Omental fat pad (tissue), 4 donors: ENCODE measurements around the gene OLFML3. TPM values are rescaled to one million over a fixed set of nuclear protein-coding genes. Genes with fewer than 3 reads are reported as not detected.

ENCODE experiments used
- ATAC-seq: fragments of 150-250 bp; one replicate; pipeline ENCODE4 v1.9.1; 2016; ENCODE audit warnings: mild to moderate bottlenecking, moderate library complexity; ENCODE audit not compliant: low FRiP score
- DNase-seq: peaks from one replicate; pipeline ENCODE4 v3.0.0-alpha.2; 2019; ENCODE audit warnings: low spot score
- total RNA-seq, 4 donors: library from RNA; depleted of rRNA; stranded (reverse); fragments of >200 nt; gene quantifications; one replicate each; pipeline ENCODE4 v1.1.0, GENCODE V29; 2016
- TF ChIP-seq, protein P1 (sequence below), 3 donors: fragments of 450-650 bp; IDR thresholded peaks; one replicate each; pipeline ENCODE4 v1.5.1; 2016 to 2017; ENCODE audit warnings: antibody characterized with exemption in 3 of 3, mild to moderate bottlenecking in 3 of 3, moderate library complexity in 2 of 3

Gene OLFML3
- total RNA-seq, 4 donors from 2014 or later = 54.4 to 173 (median 90.6) TPM

DNA sequence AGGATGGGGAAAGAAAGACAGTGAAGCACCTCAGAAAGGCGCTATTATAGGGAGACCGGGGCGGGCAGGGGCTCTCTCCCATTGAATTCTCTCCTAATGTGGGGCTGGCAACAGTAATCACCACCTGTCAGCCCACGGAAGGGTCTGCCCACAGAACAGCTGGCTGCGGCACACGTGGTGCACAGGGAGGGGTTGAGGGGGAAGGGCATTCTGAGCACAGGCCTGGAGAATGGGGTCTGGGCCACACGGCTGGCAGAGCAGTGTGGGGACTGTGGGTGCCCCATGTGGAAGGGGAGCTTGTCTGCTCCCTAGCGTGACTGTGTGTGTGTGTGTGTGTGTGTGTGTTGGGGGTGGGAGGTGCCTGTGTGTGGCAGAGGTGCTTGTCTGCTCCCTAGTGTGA is 4.1 kb downstream of the OLFML3 start:
- ATAC-seq = no peak
- TF ChIP-seq, protein P1, sequence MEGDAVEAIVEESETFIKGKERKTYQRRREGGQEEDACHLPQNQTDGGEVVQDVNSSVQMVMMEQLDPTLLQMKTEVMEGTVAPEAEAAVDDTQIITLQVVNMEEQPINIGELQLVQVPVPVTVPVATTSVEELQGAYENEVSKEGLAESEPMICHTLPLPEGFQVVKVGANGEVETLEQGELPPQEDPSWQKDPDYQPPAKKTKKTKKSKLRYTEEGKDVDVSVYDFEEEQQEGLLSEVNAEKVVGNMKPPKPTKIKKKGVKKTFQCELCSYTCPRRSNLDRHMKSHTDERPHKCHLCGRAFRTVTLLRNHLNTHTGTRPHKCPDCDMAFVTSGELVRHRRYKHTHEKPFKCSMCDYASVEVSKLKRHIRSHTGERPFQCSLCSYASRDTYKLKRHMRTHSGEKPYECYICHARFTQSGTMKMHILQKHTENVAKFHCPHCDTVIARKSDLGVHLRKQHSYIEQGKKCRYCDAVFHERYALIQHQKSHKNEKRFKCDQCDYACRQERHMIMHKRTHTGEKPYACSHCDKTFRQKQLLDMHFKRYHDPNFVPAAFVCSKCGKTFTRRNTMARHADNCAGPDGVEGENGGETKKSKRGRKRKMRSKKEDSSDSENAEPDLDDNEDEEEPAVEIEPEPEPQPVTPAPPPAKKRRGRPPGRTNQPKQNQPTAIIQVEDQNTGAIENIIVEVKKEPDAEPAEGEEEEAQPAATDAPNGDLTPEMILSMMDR (IDR thresholded peaks at IDR 0.05) = no peak
- no peak for DNase-seq

DNA sequence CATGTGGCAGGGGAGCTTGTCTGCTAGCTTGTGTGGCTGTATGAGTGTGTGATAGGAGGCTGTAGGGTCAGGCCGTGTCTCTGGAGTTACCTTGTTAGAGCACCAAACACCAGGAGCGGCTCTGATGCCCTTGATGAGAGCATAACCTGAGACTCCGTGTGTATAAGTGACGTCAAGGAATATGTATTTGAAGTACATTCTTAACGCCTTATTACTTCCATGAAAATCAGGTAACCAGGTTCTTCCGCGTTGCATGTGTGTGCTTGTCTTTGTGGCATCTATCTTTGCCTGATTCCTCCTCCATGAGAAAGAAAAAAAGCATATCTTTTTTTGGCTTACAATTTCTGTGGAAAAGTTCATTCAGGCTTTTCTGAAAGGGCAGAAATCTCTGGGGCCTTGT is 4.6 kb downstream of the OLFML3 start:
- DNase-seq (no peak), ATAC-seq (no peak)
- TF ChIP-seq, protein P1 (IDR thresholded peaks at IDR 0.05) = no peak

DNA sequence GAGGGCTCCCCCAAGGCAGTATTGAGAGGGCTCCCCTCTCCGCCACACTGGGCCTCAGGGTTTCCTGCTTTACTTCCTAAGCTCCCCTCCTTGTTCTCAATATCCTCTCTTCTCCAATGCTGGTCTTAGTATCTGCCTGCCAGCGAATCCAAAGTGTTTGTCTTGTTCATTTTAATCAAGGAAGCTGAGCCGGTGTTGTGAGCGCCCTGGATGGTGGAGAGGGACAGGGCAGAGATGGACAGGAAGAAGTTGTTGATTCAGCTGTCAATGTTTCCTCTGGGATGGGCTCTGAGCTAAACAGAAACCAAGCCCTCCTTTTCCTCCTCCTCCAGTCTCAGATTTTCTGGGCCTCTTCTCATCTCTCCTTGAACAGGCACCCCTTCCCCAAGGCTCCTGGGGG is 5.4 kb downstream of the OLFML3 start:
- DNase-seq = no peak
- TF ChIP-seq, protein P1 (IDR thresholded peaks at IDR 0.05) = no peak
- ATAC-seq = no peak

DNA sequence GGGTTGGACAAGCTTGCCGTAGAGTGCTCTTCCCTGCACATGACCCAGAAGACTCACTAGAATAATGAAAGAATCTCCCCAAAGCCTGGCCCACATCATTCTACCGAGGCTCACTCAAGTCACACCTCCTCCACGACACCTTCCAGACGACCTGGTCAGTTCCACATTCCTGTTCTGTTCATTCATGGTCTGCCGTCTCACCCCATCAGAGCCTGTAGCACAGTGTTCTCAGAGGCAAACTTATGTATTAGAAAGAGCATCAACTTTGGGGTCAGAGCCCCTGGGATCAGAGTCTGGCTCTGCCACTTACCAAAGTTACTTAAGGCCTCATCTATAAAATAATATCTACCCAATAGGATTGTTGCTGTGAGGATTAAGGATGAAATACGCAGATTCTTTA is 7.5 kb downstream of the OLFML3 start:
- no peak for DNase-seq
- no peak for ATAC-seq

DNA sequence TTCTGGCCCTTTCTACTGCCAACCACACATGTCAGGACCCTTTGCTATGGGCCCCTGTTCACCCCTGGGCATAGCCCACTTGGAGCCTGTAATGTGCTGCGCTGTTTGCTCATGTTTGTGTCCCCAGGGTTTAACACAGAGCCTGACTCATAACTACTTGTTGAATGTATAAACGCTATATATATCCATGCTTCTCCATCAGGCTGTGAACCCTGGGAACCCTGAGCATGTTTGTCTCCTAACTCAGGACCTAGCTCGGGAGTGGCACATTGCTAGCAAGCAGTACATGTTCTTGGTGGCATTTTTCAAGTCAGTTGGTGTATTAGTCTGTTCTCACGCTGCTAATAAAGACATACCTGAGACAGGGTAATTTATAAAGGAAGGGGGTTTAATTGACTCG is 8.0 kb downstream of the OLFML3 start:
- TF ChIP-seq, protein P1 (IDR thresholded peaks at IDR 0.05) = no peak
- DNase-seq (no peak), ATAC-seq (no peak)

More for the DNA sequence above, 7.5 kb downstream of the OLFML3 start:
- TF ChIP-seq, protein P1 (IDR thresholded peaks at IDR 0.05) = no peak

DNA sequence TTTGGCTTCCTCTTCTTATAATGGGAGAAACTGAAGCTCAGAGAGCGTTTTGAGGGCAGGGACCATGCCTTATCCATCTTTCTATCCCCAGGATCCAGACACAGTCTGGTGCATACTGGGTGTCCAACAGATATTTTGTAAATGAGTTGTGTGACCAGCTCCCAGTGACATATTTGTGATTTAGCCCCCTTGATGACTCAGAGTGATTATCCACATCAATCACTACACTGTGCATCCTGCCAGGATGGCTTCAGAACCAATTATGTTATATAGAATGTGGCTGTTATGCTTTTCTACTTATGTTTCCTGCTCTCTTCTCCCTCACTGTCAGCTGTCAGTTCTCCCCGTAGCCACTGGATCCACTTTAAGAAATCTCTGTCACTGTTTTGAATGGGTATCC is 11.3 kb downstream of the OLFML3 start:
- DNase-seq (no peak), ATAC-seq (no peak)
- TF ChIP-seq, protein P1 (IDR thresholded peaks at IDR 0.05) = no peak

DNA sequence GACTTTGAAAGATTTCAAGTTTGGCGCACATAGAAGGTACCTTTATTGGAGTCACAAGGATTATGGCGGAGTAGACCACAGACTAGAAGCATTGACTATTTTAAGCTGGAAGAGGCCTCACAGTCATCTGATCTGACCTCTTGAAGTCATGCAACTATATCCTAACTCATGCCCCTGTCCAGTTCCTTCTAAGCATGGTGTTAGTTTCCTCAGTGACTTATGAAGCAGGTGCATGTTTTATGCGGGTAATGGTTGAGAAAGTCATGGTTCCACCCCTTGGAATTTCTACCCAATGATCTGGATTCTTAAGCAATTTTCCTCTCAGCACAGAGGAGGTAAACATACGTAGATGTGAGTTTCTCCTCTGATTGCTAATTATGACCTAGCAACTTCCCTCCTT is 11.7 kb downstream of the OLFML3 start:
- TF ChIP-seq, protein P1 (IDR thresholded peaks at IDR 0.05) = no peak
- ATAC-seq = no peak

More for the DNA sequence above, 11.7 kb downstream of the OLFML3 start:
- DNase-seq = no peak
